NCI-H82 treated with DMSO at 0.1 percent for 48 hours (cell line): Measurements from ENCODE around the gene SYNM.
A peak's percentile ranks its signal among the peaks of the same experiment; 100 is the strongest.
"Not testable (repeated sequence)": the region's sequence is repeated elsewhere in the genome, so short reads cannot be mapped to it uniquely, and the experiment has no call there.

ENCODE experiments used
- DNase-seq: peaks from one replicate; lab custom pipeline; 2025; ENCODE audit not compliant: unreplicated experiment; lab: John Stamatoyannopoulos, UW

SYNM gene

GRCh38 chr15:99105514-99106341 is 848 bp downstream of the SYNM start:
- peak; percentile 14 for DNase-seq

- no peak for DNase-seq
Measured at GRCh38 chr15:99106417-99107220, 1.7 kb downstream of the SYNM start.

DNA sequence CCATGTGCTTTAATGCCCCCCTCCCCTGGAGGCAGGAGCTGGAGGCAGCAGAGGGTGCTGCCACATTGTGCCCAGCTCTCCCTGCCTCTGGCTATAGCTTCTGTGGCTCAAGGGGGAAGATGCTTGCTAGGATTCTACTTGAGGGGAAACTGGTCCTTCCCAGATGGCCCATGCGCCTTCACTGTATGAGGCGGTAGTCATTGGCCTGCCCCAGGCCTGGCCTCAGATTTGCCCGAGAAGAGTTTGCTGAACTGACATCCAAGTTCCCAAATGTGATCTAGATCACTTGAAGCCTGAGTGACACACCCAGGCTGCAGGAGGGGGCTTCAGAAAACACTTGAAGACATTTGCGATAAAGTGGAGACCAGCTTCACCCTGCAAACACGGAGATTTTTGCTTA is 4.1 kb downstream of the SYNM start:
- DNase-seq, result no peak

DNA sequence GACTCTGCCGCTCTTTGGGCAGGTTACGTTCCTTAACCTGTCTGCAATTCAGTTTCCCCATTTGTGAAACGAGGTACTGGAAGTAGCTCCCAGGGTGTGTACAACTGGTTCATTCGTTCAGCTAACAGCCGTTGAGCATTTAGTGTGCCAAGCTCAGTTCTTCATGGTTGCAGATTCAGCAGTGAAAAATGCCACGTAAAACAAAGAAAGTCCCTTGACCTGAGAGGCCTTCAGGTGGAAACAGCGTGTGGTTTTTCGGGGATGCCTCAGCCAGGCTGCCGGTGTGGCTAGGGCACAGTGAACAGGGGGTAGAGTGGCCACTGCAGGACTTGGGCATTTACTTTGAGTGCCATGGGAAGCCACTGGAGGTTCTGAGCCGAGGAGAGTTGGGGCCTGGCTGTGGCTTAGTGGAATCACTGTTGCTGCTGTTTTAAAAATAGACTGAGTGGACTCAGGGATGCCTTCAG is 4.7 kb downstream of the SYNM start:
- DNase-seq, result no peak

DNA sequence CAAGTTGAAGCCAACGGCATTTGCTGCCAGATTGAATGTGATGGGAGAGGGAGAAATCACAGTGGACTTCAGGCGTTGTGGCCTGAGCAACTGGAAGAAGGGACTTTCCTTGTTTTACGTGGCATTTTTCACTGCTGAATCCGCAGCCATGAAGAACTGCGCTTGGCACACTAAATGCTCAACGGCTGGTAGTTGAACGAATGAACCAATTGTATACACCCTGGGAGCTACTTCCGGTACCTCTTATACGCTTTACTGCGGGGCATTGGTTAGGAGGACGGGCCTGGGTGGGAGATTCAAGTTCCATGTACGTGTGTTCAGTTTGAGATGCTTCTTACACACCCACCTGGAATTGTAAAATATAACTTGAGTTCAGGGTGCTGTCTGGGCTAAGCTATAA is 5.2 kb downstream of the SYNM start:
- no peak for DNase-seq

DNA sequence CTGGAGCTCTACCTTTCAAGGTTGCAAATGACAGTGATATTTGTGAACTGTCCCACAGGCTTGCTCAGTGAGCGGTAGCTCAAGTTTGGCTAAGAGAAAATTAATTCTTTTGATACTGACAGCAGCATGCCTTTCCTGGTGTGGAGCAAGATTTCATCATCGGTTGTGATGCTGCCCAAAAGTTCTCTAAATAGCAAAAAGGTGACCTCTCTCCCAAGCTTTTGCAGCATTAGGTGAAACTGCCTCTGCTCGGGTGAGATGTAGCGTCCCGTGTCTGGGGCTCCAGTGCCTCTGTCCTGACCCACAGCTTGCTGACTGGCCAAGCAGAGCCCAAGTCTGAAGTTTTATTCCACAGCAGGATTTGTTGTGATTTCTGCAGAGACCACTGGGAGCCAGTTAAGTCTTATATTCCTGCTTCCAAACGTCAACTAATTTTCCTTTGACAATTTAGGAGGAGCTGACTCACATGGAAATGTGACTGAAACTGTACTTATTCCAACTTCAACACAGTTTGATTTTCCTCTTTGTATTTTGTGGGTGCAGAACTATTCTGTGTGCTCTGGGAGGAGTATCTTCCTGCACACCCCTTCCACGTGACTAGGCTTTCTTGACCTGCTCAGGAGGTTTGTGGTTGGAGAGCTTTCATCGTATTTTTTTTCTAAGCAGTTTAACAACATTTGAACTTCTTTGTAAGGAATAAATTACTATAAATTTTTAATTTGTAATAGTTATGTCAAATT is 5.9 kb downstream of the SYNM start:
- no peak for DNase-seq

DNA sequence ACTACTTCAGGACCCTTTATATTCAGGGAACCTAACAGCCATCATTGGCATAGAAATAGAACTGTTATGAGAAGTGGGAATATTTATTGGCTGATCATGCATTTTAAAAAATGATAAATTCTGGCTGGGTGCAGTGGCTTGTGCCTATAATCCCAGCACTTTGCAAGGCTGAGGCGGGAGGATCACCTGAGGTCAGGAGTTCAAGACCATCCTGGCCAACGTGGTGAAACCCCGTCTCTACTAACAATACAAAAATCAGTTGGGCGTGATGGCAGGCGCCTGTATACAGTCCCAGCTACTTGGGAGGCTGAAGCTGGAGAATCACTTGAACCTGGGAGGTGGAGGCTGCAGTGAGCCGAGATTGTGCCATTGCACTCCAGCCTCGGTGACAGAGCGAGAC is 6.8 kb downstream of the SYNM start:
- DNase-seq, result not testable (repeated sequence)

GRCh38 chr15:99113547-99114271 is 8.8 kb downstream of the SYNM start:
- no peak for DNase-seq

DNA sequence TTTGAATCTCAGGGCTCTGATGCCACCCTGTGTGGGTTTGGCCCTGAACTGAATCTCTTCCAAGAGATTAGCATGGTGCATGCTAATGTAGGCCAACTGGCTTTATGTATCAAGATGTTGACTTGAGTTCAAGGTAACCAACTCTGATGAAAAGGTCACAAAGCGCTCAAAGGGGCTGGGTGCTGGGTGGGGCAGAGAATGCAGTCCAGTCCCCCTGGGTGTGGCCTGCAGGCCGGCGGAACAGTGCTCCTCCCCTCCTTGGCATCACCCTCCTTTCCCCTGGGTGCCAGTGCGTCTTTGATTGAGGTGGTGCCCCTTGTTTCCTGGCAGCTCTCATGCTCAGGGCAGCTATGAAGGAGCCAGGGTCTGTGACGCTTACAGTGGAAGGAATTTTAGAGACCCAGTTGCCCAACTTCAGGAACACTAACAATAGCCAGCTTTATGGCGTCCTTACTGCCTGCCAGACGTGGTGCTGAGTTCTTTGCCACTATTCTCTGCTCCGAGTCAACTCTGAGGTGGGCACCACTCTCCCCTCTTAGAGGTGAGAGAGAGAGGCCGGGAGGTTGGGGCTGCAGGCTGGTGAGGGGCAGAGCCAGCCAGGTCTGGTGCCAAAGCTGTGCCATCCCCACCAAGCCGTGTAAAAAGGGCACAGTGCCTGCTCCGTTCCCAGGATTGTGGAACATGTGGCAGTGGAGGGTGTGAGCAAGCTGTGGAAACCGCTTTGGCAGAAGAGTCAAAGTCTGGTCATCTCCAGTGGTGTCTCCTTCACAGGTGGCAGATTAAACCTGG is 9.8 kb downstream of the SYNM start:
- DNase-seq, result no peak

GRCh38 chr15:99115300-99116215 is 10.7 kb downstream of the SYNM start:
- no peak for DNase-seq

DNA sequence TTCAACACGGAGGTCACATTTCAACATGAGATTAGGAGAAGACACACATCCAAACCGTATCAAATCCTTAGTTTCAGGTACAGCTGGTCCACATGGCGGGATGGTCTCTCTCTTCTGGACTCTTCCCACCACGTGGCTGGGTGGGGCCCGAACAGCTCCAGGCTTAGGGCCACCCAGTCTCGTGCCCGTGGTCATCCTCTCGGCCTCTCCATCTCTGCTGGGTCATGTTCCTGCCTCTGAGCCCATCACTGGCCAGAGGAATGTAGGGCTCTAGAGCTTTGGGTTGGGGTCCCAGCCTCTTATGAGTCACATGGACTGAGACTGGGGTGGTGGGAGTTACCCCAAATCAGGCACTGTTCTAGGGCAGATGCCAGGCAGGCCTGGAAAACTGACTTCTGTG is 12.2 kb downstream of the SYNM start:
- DNase-seq, result no peak

- no peak for DNase-seq
Measured at GRCh38 chr15:99117563-99118257, 12.8 kb downstream of the SYNM start.

GRCh38 chr15:99118258-99118632 is 13.4 kb downstream of the SYNM start:
- DNase-seq, result no peak

- DNase-seq, result no peak
Measured at GRCh38 chr15:99118801-99119546, 14.1 kb downstream of the SYNM start.

- DNase-seq, result no peak
Measured at GRCh38 chr15:99120050-99120777, 15.3 kb downstream of the SYNM start.

DNA sequence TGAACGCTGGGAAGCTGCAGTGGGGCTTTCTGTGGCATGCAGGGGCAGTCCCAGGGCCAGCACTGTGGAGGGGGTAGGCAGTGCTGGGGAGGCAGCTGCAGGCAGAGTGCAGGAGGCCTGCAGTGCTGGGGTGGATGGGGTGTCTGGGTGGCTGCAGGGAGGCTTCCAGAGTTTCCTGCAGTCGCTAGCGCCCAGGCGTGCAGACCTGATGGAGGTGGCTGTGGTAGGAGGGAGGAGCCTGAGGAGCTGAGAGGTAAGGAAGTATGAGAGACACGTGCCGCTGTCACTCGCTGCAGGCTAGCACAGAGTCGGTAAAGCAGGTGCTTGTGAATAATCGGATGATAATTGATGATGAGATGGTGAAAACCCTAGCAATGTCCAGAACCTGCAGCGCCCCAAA is 16.3 kb downstream of the SYNM start:
- DNase-seq, result no peak
